ENCODE measurements around the gene DCAF16. TPM values are rescaled to one million over a fixed set of nuclear protein-coding genes. Genes with fewer than 3 reads are reported as not detected.

The DCAF16 gene
- total RNA-seq, 3 donors from 2014 or later, result 34.1 to 44.4 (median 40.3) TPM

Other genes with a start within 250 kb of the DCAF16 start
- gene LAP3, start 233.6 kb downstream of the DCAF16 start, total RNA-seq, result 100 to 1,000 TPM; 101 to 106 (median 104) TPM
- 10 to 100 TPM; 56.9 to 60.8 (median 60.2) TPM for gene MED28, start 196.1 kb downstream of the DCAF16 start, total RNA-seq
- under 1 TPM in 2 of 3 donors, not detected in 1; 0.03 TPM for gene FAM184B, start 29.1 kb downstream of the DCAF16 start, total RNA-seq
- gene NCAPG, start 222 bp upstream of the DCAF16 start, total RNA-seq, result 1 to 10 TPM; 6.0 to 8.4 (median 8.0) TPM
- gene LCORL, start 211.0 kb upstream of the DCAF16 start, total RNA-seq, result 1 to 10 TPM; 5.7 to 6.6 (median 5.7) TPM